Measurements from ENCODE around the gene ZNF655. TPM values are rescaled to one million over a fixed set of nuclear protein-coding genes. Genes with fewer than 3 reads are reported as not detected.

The ZNF655 gene
- total and polyA plus RNA-seq, 2 of the 8 experiments (the other 6 are each of a cell fraction or from before 2014, with no cell fraction given): 27.1 to 37.8 TPM

- no peak overlapping the region for H3K9ac ChIP-seq (replicated peaks in 1 of 4; ENCODE audit: extremely low read depth in 1 of 4, low read depth in 3 of 4, low read length in 3 of 4)
- no peak overlapping the region for H3K18ac ChIP-seq (ENCODE audit: extremely low read depth, low read length)
- no peaks in the 10 kb centered on the region for H3K36me3 ChIP-seq (ENCODE audit: control insufficient read depth in 2 of 4, insufficient read depth in 4 of 4, low read length in 3 of 4)
- peaks cover 0 to 3% (median 1%) of the 10 kb centered on the region in 4 experiments; a peak in 1 of 7 replicates for H3K27me3 ChIP-seq (replicated peaks in 1 of 4; ENCODE audit: control insufficient read depth in 3 of 4, extremely low read depth in 1 of 4, insufficient read depth in 3 of 4, low read length in 3 of 4)
- H2AK5ac ChIP-seq (ENCODE audit: low read depth, low read length): no peak overlapping the region
- no peak overlapping the region for H3K56ac ChIP-seq (replicated peaks; ENCODE audit: insufficient read length, low read depth, low read length)
- no peak overlapping the region for H3K4me2 ChIP-seq (ENCODE audit: insufficient read depth in 1 of 2, low read depth in 2 of 2, low read length in 2 of 2)
- no peak overlapping the region for H3K23ac ChIP-seq (ENCODE audit: insufficient read length)
- ChIA-PET CTCF (ENCODE audit: partially characterized antibody) (interaction anchor here (1.0 to 2.9 kb wide), 5 partner anchors 11 to 80 kb away, joined by 3 to 18 read pairs (median 4); partner anchors contain the start of gene ZSCAN25), POLR2A (ENCODE audit: partially characterized antibody) (interaction anchor here (3.8 kb wide), 1 partner anchor 11 kb away, joined by 16 read pairs; the partner anchor contains the start of gene ZSCAN25)
- DNase-seq (ENCODE audit: low read depth in 1 of 2, low spot score in 2 of 2) (no peak), FAIRE-seq (no peak)
- no peak overlapping the region for H3K4me3 ChIP-seq (ENCODE audit: extremely low read depth in 1 of 4, insufficient read depth in 2 of 4, low read depth in 3 of 4, low read length in 4 of 4)
- no peak overlapping the region for H3K4ac ChIP-seq (replicated peaks; ENCODE audit: insufficient read length, low read depth, low read length)
- H3K79me2 ChIP-seq (ENCODE audit: control insufficient read depth in 1 of 2, insufficient read depth in 2 of 2, low read length in 2 of 2): no peaks in the 10 kb centered on the region
- H3K23me2 ChIP-seq (ENCODE audit: low read depth, low read length): no peaks in the 10 kb centered on the region; the same call in 1 of the 2 replicates
- H3K27ac ChIP-seq (ENCODE audit: low read depth, low read length): no peak overlapping the region
- TF ChIP-seq TBP (IDR thresholded peaks at IDR 0.05; ENCODE audit: low read depth, low read length): no peak
- no peak for TF ChIP-seq CREB1 (IDR thresholded peaks at IDR 0.05)
- no peak for TF ChIP-seq ATF3 (IDR thresholded peaks at IDR 0.05; ENCODE audit: insufficient read depth, low read depth, low read length)
- TF ChIP-seq BRCA1 (IDR thresholded peaks at IDR 0.05; ENCODE audit: low read depth, low read length): no peak
- TF ChIP-seq JUN (IDR thresholded peaks at IDR 0.05; ENCODE audit: low read depth, low read length): no peak
- TF ChIP-seq CBX5 (IDR thresholded peaks at IDR 0.05; ENCODE audit: low read depth, low read length): no peak
- TF ChIP-seq HDAC2 (IDR thresholded peaks at IDR 0.05; ENCODE audit: borderline replicate concordance in 1 of 2, low read depth in 2 of 2, low read length in 2 of 2): no peak
- no peak for TF ChIP-seq HDAC6 (IDR thresholded peaks at IDR 0.05; ENCODE audit: low read depth, low read length)
- TF ChIP-seq PHF8 (conservative IDR thresholded peaks at IDR 0.05; ENCODE audit: low read depth, low read length): no peak
- no peak for TF ChIP-seq CEBPB (IDR thresholded peaks at IDR 0.05; ENCODE audit: low read depth, low read length)
- TF ChIP-seq SIRT6 (IDR thresholded peaks at IDR 0.05; ENCODE audit: low read length): no peak
- no peak for TF ChIP-seq KDM1A (IDR thresholded peaks at IDR 0.05; ENCODE audit: borderline replicate concordance, low read length)
- TF ChIP-seq SP1 (IDR thresholded peaks at IDR 0.05; ENCODE audit: low read depth, low read length): no peak
- no peaks in the 10 kb centered on the region for H4K20me1 ChIP-seq (replicated peaks in 1 of 2; ENCODE audit: control insufficient read depth in 1 of 2, insufficient read depth in 2 of 2, low read length in 2 of 2)
- H2AFZ ChIP-seq (ENCODE audit: low read length): no peak overlapping the region
- H3K4me1 ChIP-seq (replicated peaks in 1 of 4; ENCODE audit: control insufficient read depth in 3 of 4, insufficient read depth in 4 of 4, low read length in 3 of 4): peaks cover 0 to 3% (median under 1%) of the 10 kb centered on the region in 4 experiments; a peak in 3 of 7 replicates
- no peak overlapping the region for H2BK15ac ChIP-seq (ENCODE audit: low read length)
- WGBS, 2 experiments (ENCODE audit: extremely low coverage in 1 of 2, insufficient coverage in 1 of 2, insufficient read length in 1 of 2, insufficient replicate concordance in 2 of 2, low coverage in 1 of 2, low lambda C conversion rate in 2 of 2, missing lambda C conversion rate in 1 of 2): 87% methylated on average over 7 of the region's 7 CpGs; no CpG with 5 or more reads in 1 of the 2 experiments
- H2BK120ac ChIP-seq (replicated peaks; ENCODE audit: low read depth, low read length): no peak overlapping the region
- H3K14ac ChIP-seq (ENCODE audit: insufficient read length): no peak overlapping the region
- H3K9me3 ChIP-seq (ENCODE audit: insufficient read depth in 2 of 2, low read depth in 1 of 2, low read length in 1 of 2): no peaks in the 10 kb centered on the region
- no peak overlapping the region for H2BK5ac ChIP-seq (ENCODE audit: low read depth, low read length)
- H4K5ac ChIP-seq (ENCODE audit: insufficient read length, low read depth, low read length): no peak overlapping the region
- H2BK20ac ChIP-seq (ENCODE audit: low read length): no peak overlapping the region
- H4K8ac ChIP-seq (ENCODE audit: extremely low read depth, insufficient read depth, low read length): no peak overlapping the region
- H4K91ac ChIP-seq (replicated peaks; ENCODE audit: insufficient read length, low read length): no peak overlapping the region
- H2BK12ac ChIP-seq (ENCODE audit: low read depth, low read length): no peak overlapping the region
- H3K79me1 ChIP-seq (ENCODE audit: low read depth, low read length): no peaks in the 10 kb centered on the region
Measured at GRCh38 chr7:99605527-99605926, 47.1 kb downstream of the ZNF655 start.

Measured in H1 (cell line).